Umbilical cord (tissue), 2 donors: ENCODE results near the gene ZNF426. TPM values are rescaled to one million over a fixed set of nuclear protein-coding genes. Genes with fewer than 3 reads are reported as not detected.

ENCODE experiments used
- DNase-seq: peaks from one replicate; pipeline ENCODE4 v3.0.0-alpha.2; 2015; ENCODE audit warnings: low spot score
- total RNA-seq: library from RNA; depleted of rRNA; stranded (reverse); fragments of >200 nt; gene quantifications from one replicate; pipeline ENCODE4 v1.2.3, GENCODE V29; 2014; ENCODE audit warnings: low replicate concordance; ENCODE audit not compliant: insufficient read depth

The ZNF426 gene
- total RNA-seq, 1 donor from 2014 or later, result 24.3 TPM

DNA sequence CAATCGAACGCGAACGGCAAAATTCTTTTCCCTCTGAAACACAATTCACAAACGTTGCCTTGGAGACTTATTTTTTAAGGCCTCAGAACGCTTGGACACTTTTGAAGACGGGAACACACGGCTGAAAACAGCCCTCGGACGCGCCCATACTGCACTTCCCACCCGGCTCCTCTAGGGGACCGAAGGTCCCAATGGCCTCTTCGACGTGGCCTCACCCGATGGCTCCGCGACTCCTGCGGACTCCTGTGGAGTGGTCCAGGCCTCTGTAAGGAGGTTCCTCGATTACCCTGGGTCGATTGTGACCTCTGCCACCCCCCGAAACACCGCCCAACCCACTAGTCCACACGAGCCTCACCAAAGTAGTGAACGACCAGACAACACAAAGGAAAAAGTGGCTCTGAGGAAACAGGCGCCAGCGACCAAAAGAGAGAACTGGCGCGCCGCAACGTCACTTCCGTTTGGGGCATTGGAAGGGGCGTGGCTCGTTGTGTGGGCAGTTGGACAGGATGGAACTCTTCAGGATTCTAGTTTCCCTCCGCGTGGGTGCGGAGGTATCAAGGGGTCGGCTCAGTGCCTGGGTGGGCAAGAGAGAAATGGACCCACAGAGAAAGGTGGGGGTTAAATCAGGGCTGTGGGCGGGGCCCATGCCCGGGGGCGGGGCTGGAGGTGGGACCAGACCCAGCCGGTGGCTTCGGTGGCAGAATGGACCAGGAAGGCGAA is 40.1 kb downstream of the ZNF426 start, which contains the start of gene ZNF560:
ZNF560 (minus strand) TSS at position 434 of the 720 bp plus-strand sequence. CDS start 23,303 bp downstream, outside the sequence.
- no peak for DNase-seq

GRCh38 chr19:9494096-9494495 is 44.3 kb downstream of the ZNF426 start:
- no peak for DNase-seq

DNA sequence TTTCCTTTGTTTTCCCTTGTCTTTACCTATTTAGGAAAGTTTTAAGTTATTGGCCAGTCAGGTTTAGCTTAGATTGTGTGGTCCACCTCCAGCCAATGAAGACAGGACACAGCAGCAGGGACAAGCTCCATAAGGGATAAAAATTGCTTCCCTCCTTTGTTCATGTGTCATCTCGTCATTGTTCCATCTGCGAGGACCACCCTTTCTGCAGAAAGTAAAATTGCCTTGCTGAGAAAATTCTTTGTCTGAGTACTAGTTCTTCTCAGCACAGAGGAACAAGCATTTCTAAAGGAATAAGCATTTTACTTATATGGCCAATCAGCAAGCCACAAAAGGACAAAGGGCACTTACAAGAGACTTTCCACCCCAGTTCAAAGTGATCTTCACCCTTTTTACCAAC is 51.4 kb downstream of the ZNF426 start:
- DNase-seq, result no peak

GRCh38 chr19:9485140-9485539 is 53.3 kb downstream of the ZNF426 start:
- no peak for DNase-seq

DNA sequence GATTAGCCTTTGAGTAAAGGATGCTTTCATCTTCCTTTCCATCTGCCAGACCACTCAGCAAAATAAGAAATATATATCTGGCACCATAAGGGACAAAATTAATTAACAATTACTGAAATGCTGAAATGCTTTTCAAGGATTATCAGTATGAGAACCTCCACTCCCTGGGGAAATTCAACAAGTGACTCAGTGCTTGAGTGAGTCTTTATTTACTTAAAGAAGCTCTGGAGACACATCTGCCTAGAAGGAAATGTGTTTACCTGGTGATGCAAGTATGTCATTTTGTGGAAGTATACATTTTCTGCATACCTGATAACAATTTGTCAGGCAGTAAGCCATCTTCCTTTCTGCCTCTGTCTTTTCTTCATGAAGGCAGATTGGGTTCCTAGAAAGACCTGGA is 63.5 kb downstream of the ZNF426 start:
- no peak for DNase-seq

Other genes with a start within 250 kb of the ZNF426 start
- gene ZNF699, start 228.8 kb downstream of the ZNF426 start, total RNA-seq, result 23.6 TPM
- 32.7 TPM for gene ZNF559, start 214.5 kb downstream of the ZNF426 start, total RNA-seq
- 3.6 TPM for gene ZNF177, start 175.6 kb downstream of the ZNF426 start, total RNA-seq
- gene ZNF266, start 103.1 kb downstream of the ZNF426 start, total RNA-seq, result 7.5 TPM
- gene ZNF560, start 40.0 kb downstream of the ZNF426 start, total RNA-seq, result 8.4 TPM
- 47.2 TPM for gene ZNF121, start 45.9 kb upstream of the ZNF426 start, total RNA-seq
- gene ZNF561, start 82.6 kb upstream of the ZNF426 start, total RNA-seq, result 33.7 TPM
- 35.9 TPM for gene ZNF562, start 136.5 kb upstream of the ZNF426 start, total RNA-seq
- 27.9 TPM for gene ZNF846, start 230.1 kb upstream of the ZNF426 start, total RNA-seq